Measurements from ENCODE around the gene CNRIP1. TPM values are rescaled to one million over a fixed set of nuclear protein-coding genes. Genes with fewer than 3 reads are reported as not detected.

The CNRIP1 gene
- total RNA-seq, 1 experiment from 2014 or later = 1.4 TPM

GRCh38 chr2:68365087-68365486, 45.3 kb upstream of the CNRIP1 start, which contains the start of gene PLEK:
PLEK (plus strand) TSS chr2:68365282; CDS start chr2:68365352, 70 bp downstream.
- TF ChIP-seq, protein P1, sequence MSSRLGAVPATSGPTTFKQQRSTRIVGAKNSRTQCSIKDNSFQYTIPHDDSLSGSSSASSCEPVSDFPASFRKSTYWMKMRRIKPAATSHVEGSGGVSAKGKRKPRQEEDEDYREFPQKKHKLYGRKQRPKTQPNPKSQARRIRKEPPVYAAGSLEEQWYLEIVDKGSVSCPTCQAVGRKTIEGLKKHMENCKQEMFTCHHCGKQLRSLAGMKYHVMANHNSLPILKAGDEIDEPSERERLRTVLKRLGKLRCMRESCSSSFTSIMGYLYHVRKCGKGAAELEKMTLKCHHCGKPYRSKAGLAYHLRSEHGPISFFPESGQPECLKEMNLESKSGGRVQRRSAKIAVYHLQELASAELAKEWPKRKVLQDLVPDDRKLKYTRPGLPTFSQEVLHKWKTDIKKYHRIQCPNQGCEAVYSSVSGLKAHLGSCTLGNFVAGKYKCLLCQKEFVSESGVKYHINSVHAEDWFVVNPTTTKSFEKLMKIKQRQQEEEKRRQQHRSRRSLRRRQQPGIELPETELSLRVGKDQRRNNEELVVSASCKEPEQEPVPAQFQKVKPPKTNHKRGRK (CRISPR knock-in tag; IDR thresholded peaks at IDR 0.05; ENCODE audit: borderline replicate concordance) = no peak
- no peak for TF ChIP-seq NR2C2 (CRISPR knock-in tag; IDR thresholded peaks at IDR 0.05)
- TF ChIP-seq SMAD4 (CRISPR knock-in tag; IDR thresholded peaks at IDR 0.05) = no peak
- TF ChIP-seq NR1H2 (CRISPR knock-in tag; IDR thresholded peaks at IDR 0.05) = no peak
- TF ChIP-seq, protein P2, sequence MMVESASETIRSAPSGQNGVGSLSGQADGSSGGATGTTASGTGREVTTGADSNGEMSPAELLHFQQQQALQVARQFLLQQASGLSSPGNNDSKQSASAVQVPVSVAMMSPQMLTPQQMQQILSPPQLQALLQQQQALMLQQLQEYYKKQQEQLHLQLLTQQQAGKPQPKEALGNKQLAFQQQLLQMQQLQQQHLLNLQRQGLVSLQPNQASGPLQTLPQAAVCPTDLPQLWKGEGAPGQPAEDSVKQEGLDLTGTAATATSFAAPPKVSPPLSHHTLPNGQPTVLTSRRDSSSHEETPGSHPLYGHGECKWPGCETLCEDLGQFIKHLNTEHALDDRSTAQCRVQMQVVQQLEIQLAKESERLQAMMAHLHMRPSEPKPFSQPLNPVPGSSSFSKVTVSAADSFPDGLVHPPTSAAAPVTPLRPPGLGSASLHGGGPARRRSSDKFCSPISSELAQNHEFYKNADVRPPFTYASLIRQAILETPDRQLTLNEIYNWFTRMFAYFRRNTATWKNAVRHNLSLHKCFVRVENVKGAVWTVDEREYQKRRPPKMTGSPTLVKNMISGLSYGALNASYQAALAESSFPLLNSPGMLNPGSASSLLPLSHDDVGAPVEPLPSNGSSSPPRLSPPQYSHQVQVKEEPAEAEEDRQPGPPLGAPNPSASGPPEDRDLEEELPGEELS (CRISPR knock-in tag; IDR thresholded peaks at IDR 0.05) = no peak
- TF ChIP-seq SP1 (CRISPR knock-in tag; conservative IDR thresholded peaks at IDR 0.05) = no peak
- TF ChIP-seq ZNF219 (CRISPR knock-in tag; IDR thresholded peaks at IDR 0.05; ENCODE audit: borderline replicate concordance) = no peak
- no peak for TF ChIP-seq ZNF138 (CRISPR knock-in tag; conservative IDR thresholded peaks at IDR 0.05)
- no peak for TF ChIP-seq ZNF425 (CRISPR knock-in tag; conservative IDR thresholded peaks at IDR 0.05)
- H3K27me3 Mint-ChIP-seq (ENCODE audit: low read depth) = peaks cover 29% of the 10 kb centered on the region
- no peak within 1 kb of the TSS for H3K4me3 Mint-ChIP-seq
- CTCF ChIA-PET = interaction anchor here (3.5 kb wide), 1 partner anchor 77 kb away, joined by 9 read pairs; no protein-coding TSS in a partner anchor
- no peak within 1 kb of the TSS for H3K27ac Mint-ChIP-seq
- peaks cover 4% of the 10 kb centered on the region; the same call in 1 of the 2 replicates for H3K4me1 Mint-ChIP-seq
- DNase-seq (ENCODE audit: low spot score) = no peak
- no peaks in the 10 kb centered on the region for H3K36me3 Mint-ChIP-seq
- peaks cover 9% of the 10 kb centered on the region for H3K9me3 Mint-ChIP-seq
- ATAC-seq = no peak
- POLR2A ChIA-PET = no interaction called here

- Mint-ChIP-seq H3K4me1 (peaks cover 4% of the 10 kb centered on the region; the same call in 1 of the 2 replicates), H3K27ac (no peak overlapping the region), H3K27me3 (ENCODE audit: low read depth) (peaks cover 29% of the 10 kb centered on the region), H3K9me3 (peaks cover 8% of the 10 kb centered on the region), H3K4me3 (no peak overlapping the region), H3K36me3 (no peaks in the 10 kb centered on the region)
- DNase-seq (ENCODE audit: low spot score) (no peak), ATAC-seq (no peak)
- ChIA-PET CTCF (interaction anchor here (3.5 kb wide), 1 partner anchor 78 kb away, joined by 9 read pairs; no protein-coding TSS in a partner anchor), POLR2A (no interaction called here)
- no peak for TF ChIP-seq HMGA2 (CRISPR knock-in tag; IDR thresholded peaks at IDR 0.05)
- TF ChIP-seq, protein P3, sequence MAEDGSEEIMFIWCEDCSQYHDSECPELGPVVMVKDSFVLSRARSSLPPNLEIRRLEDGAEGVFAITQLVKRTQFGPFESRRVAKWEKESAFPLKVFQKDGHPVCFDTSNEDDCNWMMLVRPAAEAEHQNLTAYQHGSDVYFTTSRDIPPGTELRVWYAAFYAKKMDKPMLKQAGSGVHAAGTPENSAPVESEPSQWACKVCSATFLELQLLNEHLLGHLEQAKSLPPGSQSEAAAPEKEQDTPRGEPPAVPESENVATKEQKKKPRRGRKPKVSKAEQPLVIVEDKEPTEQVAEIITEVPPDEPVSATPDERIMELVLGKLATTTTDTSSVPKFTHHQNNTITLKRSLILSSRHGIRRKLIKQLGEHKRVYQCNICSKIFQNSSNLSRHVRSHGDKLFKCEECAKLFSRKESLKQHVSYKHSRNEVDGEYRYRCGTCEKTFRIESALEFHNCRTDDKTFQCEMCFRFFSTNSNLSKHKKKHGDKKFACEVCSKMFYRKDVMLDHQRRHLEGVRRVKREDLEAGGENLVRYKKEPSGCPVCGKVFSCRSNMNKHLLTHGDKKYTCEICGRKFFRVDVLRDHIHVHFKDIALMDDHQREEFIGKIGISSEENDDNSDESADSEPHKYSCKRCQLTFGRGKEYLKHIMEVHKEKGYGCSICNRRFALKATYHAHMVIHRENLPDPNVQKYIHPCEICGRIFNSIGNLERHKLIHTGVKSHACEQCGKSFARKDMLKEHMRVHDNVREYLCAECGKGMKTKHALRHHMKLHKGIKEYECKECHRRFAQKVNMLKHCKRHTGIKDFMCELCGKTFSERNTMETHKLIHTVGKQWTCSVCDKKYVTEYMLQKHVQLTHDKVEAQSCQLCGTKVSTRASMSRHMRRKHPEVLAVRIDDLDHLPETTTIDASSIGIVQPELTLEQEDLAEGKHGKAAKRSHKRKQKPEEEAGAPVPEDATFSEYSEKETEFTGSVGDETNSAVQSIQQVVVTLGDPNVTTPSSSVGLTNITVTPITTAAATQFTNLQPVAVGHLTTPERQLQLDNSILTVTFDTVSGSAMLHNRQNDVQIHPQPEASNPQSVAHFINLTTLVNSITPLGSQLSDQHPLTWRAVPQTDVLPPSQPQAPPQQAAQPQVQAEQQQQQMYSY (CRISPR knock-in tag; IDR thresholded peaks at IDR 0.05) = no peak
- TF ChIP-seq CTCF (IDR thresholded peaks at IDR 0.05) = no peak
- no peak for TF ChIP-seq CREM (CRISPR knock-in tag; IDR thresholded peaks at IDR 0.05)
- TF ChIP-seq, protein P4, sequence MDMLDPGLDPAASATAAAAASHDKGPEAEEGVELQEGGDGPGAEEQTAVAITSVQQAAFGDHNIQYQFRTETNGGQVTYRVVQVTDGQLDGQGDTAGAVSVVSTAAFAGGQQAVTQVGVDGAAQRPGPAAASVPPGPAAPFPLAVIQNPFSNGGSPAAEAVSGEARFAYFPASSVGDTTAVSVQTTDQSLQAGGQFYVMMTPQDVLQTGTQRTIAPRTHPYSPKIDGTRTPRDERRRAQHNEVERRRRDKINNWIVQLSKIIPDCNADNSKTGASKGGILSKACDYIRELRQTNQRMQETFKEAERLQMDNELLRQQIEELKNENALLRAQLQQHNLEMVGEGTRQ (CRISPR knock-in tag; IDR thresholded peaks at IDR 0.05) = no peak
- TF ChIP-seq FOXK1 (CRISPR knock-in tag; IDR thresholded peaks at IDR 0.05) = no peak
- TF ChIP-seq NR2C2 (CRISPR knock-in tag; IDR thresholded peaks at IDR 0.05) = no peak
- TF ChIP-seq ETV6 (CRISPR knock-in tag; IDR thresholded peaks at IDR 0.05) = no peak
- TF ChIP-seq RORB (CRISPR knock-in tag; IDR thresholded peaks at IDR 0.05) = no peak
- TF ChIP-seq, protein P5, sequence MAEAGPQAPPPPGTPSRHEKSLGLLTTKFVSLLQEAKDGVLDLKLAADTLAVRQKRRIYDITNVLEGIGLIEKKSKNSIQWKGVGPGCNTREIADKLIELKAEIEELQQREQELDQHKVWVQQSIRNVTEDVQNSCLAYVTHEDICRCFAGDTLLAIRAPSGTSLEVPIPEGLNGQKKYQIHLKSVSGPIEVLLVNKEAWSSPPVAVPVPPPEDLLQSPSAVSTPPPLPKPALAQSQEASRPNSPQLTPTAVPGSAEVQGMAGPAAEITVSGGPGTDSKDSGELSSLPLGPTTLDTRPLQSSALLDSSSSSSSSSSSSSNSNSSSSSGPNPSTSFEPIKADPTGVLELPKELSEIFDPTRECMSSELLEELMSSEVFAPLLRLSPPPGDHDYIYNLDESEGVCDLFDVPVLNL (CRISPR knock-in tag; IDR thresholded peaks at IDR 0.05; ENCODE audit: borderline replicate concordance, low read depth) = no peak
- no peak for TF ChIP-seq OVOL2 (CRISPR knock-in tag; IDR thresholded peaks at IDR 0.05; ENCODE audit: borderline replicate concordance)
- TF ChIP-seq RELA (CRISPR knock-in tag; IDR thresholded peaks at IDR 0.05; ENCODE audit: borderline replicate concordance) = no peak
- no peak for TF ChIP-seq JUN (CRISPR knock-in tag; IDR thresholded peaks at IDR 0.05)
- TF ChIP-seq ATF3 (CRISPR knock-in tag; conservative IDR thresholded peaks at IDR 0.05) = no peak
Measured at GRCh38 chr2:68363721-68364120, 44.0 kb upstream of the CNRIP1 start.
